HepG2 (cell line): ENCODE results near the gene ANP32D. TPM values are rescaled to one million over a fixed set of nuclear protein-coding genes. Genes with fewer than 3 reads are reported as not detected.

Source experiments
- ATAC-seq: fragments of 200-7000 bp; cut with Tn5 transposase; 3 replicates; pipeline ENCODE4 v1.9.1; 2020; ENCODE audit warnings: mild to moderate bottlenecking, moderate library complexity
- BruUV-seq: library from RNA; stranded (reverse); fragments of 400-500 nt; replicated peaks from 2 replicates; lab custom pipeline; 2021; lab: Mats Ljungman, UMichigan
- CTCF ChIA-PET: fragments of 300-600 bp; formaldehyde crosslinking; extraction: SDS; loops from one replicate; lab custom pipeline; 2021; ENCODE audit warnings: low total read pairs, inconsistent platforms, low intra/inter-chr PET ratio; lab: Yijun Ruan, JAX
- POLR2A ChIA-PET: fragments of 350-600 bp; sonication (Branson Sonifier 250); formaldehyde crosslinking; loops from one replicate; lab custom pipeline; 2020; ENCODE audit warnings: antibody characterized with exemption, inconsistent platforms; lab: Yijun Ruan, JAX
- DNase-seq: peaks from one replicate; pipeline ENCODE4 v3.0.0-alpha.2; 2015; ENCODE audit warnings: low spot score
- FAIRE-seq: peaks from 3 replicates; lab custom pipeline; 2011; peaks lifted over from hg19 to GRCh38; lab: Jason Lieb, UNC
- H2AFZ ChIP-seq: one replicate; pipeline ENCODE4 v1.6.1; 2011; ENCODE audit warnings: low read length, inconsistent platforms
- H3K27ac ChIP-seq: fragments of 300-600 bp; 3 replicates; pipeline ENCODE4 v1.8.0; 2011; ENCODE audit warnings: mixed run types, mild to moderate bottlenecking, mixed read lengths, low read length, inconsistent platforms; ENCODE audit not compliant: insufficient read depth; ENCODE audit errors: extremely low read length
- H3K27me3 ChIP-seq, 2 experiments: fragments of 200-600 bp in 1 of 2; 2 replicates in 1 of 2; 3 replicates in 1 of 2; pipeline versions ENCODE4 v1.6.0 to v1.8.0; 2011; ENCODE audit warnings: low read length in 2 of 2, mild to moderate bottlenecking in 2 of 2, moderate library complexity in 2 of 2, inconsistent platforms in 1 of 2; ENCODE audit not compliant: insufficient read depth in 2 of 2, control insufficient read depth in 1 of 2
- H3K36me3 ChIP-seq, 2 experiments: fragments of 200-600 bp in 1 of 2; replicated peaks in 1 of 2; 2 replicates in 1 of 2; 3 replicates in 1 of 2; pipeline versions ENCODE4 v1.5.1 to v1.8.0; 2011; ENCODE audit warnings: low read length in 2 of 2, inconsistent platforms in 1 of 2; ENCODE audit not compliant: insufficient read depth in 2 of 2, control insufficient read depth in 1 of 2
- H3K4me1 ChIP-seq: 2 replicates; pipeline ENCODE4 v1.5.1; 2012; ENCODE audit warnings: low read length, inconsistent platforms; ENCODE audit not compliant: insufficient read depth
- H3K4me2 ChIP-seq: 2 replicates; pipeline ENCODE4 v1.6.0; 2011; ENCODE audit warnings: low read depth, low read length, inconsistent platforms
- H3K4me3 ChIP-seq, 3 experiments: fragments of 200-600 bp in 1 of 3; sonication (generic), shearing (Covaris generic) in 1 of 3; replicated peaks in 1 of 3; 2 replicates each; pipeline ENCODE4 v1.5.1; 2011 to 2016; ENCODE audit warnings: low read length in 3 of 3, inconsistent platforms in 2 of 3, low read depth in 2 of 3, mild to moderate bottlenecking in 2 of 3, control low read depth in 1 of 3, mixed read lengths in 1 of 3; ENCODE audit not compliant: insufficient read depth in 1 of 3
- H3K79me2 ChIP-seq: one replicate; pipeline ENCODE4 v1.6.1; 2011; ENCODE audit warnings: low read length, inconsistent platforms; ENCODE audit not compliant: insufficient read depth
- H3K9ac ChIP-seq: 2 replicates; pipeline ENCODE4 v1.6.0; 2011; ENCODE audit warnings: mild to moderate bottlenecking, low read depth, low read length, inconsistent platforms; ENCODE audit not compliant: insufficient read depth
- H3K9me3 ChIP-seq: 2 replicates; pipeline ENCODE4 v1.5.1; 2012; ENCODE audit warnings: mild to moderate bottlenecking, low read length
- H4K20me1 ChIP-seq: 2 replicates; pipeline ENCODE4 v1.6.0; 2011; ENCODE audit warnings: inconsistent platforms, mild to moderate bottlenecking, low read length, moderate library complexity; ENCODE audit not compliant: insufficient read depth
- GATA4 ChIP-seq: sonication (generic); IDR thresholded peaks from 2 replicates; pipeline ENCODE4 v1.6.1; 2016; ENCODE audit warnings: antibody characterized with exemption, low read depth, borderline replicate concordance
- NFYB ChIP-seq: sonication (generic); formaldehyde crosslinking; IDR thresholded peaks from 2 replicates; pipeline ENCODE4 v1.4.0; 2020; ENCODE audit warnings: missing genetic modification reagents
- THAP9 ChIP-seq: sonication (generic); formaldehyde crosslinking; IDR thresholded peaks from 2 replicates; pipeline ENCODE4; 2020; ENCODE audit warnings: missing genetic modification reagents, mild to moderate bottlenecking, borderline replicate concordance
- ZNF264 ChIP-seq: sonication (generic); formaldehyde crosslinking; IDR thresholded peaks from 2 replicates; pipeline ENCODE4 v1.4.0; 2020; ENCODE audit warnings: missing genetic modification reagents
- ZNF557 ChIP-seq: sonication (generic); formaldehyde crosslinking; IDR thresholded peaks from 2 replicates; pipeline ENCODE4 v1.4.0; 2020; ENCODE audit warnings: missing genetic modification reagents
- WGBS: methylation state at CpG from one replicate; pipeline ENCODE4 v1.1.6; 2017; ENCODE audit warnings: low lambda C conversion rate; 5-methylcytosine and 5-hydroxymethylcytosine counted together
- in situ Hi-C: cut with HindIII; loops from 2 replicates; pipeline ENCODE4 v1.10.0; 2017; ENCODE audit warnings: low pct_unique_long_range_greater_than_20kb; ENCODE audit not compliant: extremely low pct_ligation_motif_present
- intact Hi-C: fragments of 100-400 bp; cut with micrococcal nuclease; formaldehyde crosslinking; loops from one replicate; pipeline ENCODE4 v1.10.0; 2022; ENCODE audit not compliant: unreplicated experiment
- polyA plus RNA-seq, 8 experiments: library from polyadenylated mRNA; depleted of rRNA in 3 of 8; stranded (reverse) in 7 of 8; unstranded in 1 of 8; fragments of >200 nt; fragmentation: Illumina TruSeq in 4 of 8; extraction: Trizol in 4 of 8; gene quantifications; 2 replicates each; pipeline versions ENCODE4 v1.2.1 to v1.2.3, GENCODE V29; 2011 to 2016; ENCODE audit warnings: low read depth in 4 of 8, missing spikeins in 1 of 8, mixed read lengths in 1 of 8; ENCODE audit not compliant: insufficient read depth in 1 of 8
- total RNA-seq, 5 experiments: library from RNA; depleted of rRNA; stranded (reverse); fragments of >200 nt; fragmentation: Illumina TruSeq; extraction: Trizol; gene quantifications; 2 replicates each; pipeline ENCODE4 v1.2.3, GENCODE V29; 2016; ENCODE audit warnings: low read depth in 1 of 5
- TF ChIP-seq, protein P1 (sequence below): sonication (generic); formaldehyde crosslinking; IDR thresholded peaks from 2 replicates; pipeline ENCODE4 v1.8.1; 2023; ENCODE audit warnings: mild to moderate bottlenecking, missing genetic modification reagents

Gene ANP32D
- total and polyA plus RNA-seq, 2 of the 13 experiments (the other 11 are each of a cell fraction or from before 2014, with no cell fraction given), result not detected

DNA sequence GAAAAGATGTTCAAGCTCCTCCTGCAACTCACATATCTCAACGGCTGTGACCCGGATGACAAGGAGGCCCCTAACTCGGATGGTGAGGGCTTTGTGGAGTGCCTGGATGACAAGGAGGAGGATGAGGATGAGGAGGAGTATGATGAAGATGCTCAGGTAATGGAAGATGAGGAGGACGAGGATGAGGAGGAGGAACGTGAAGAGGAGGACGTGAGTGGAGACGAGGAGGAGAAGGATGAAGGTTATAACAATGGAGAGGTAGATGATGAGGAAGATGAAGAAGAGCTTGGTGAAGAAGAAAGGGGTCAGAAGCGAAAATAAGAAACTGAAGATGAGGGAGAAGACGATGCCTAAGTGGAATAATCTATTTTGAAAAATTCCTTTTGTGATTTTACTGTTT is 702 bp downstream of the ANP32D start:
- TF ChIP-seq ZNF557 (no peak), ZNF264 (no peak), GATA4 (no peak), THAP9 (no peak), NFYB (CRISPR knock-in tag) (no peak)
- TF ChIP-seq, protein P1, sequence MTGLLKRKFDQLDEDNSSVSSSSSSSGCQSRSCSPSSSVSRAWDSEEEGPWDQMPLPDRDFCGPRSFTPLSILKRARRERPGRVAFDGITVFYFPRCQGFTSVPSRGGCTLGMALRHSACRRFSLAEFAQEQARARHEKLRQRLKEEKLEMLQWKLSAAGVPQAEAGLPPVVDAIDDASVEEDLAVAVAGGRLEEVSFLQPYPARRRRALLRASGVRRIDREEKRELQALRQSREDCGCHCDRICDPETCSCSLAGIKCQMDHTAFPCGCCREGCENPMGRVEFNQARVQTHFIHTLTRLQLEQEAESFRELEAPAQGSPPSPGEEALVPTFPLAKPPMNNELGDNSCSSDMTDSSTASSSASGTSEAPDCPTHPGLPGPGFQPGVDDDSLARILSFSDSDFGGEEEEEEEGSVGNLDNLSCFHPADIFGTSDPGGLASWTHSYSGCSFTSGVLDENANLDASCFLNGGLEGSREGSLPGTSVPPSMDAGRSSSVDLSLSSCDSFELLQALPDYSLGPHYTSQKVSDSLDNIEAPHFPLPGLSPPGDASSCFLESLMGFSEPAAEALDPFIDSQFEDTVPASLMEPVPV (CRISPR knock-in tag), result no peak
- in situ Hi-C loops, result no loop called here
- no TSS peak for BruUV-seq
- no peaks in the 10 kb centered on the region for H3K36me3 ChIP-seq
- ATAC-seq (no peak), FAIRE-seq (no peak), DNase-seq (no peak)
- no peak overlapping the region for H2AFZ ChIP-seq
- intact Hi-C loops, result no loop called here
- H4K20me1 ChIP-seq, result no peaks in the 10 kb centered on the region
- H3K4me2 ChIP-seq, result no peak overlapping the region
- H3K9me3 ChIP-seq, result peaks cover 9% of the 10 kb centered on the region; the same call in 1 of the 2 replicates
- POLR2A ChIA-PET, result no interaction called here
- no peaks in the 10 kb centered on the region for H3K79me2 ChIP-seq
- under 1% methylated on average over 9 of the region's 9 CpGs for WGBS
- CTCF ChIA-PET, result no interaction called here
- no peak overlapping the region for H3K27ac ChIP-seq
- H3K9ac ChIP-seq, result no peak overlapping the region
- H3K27me3 ChIP-seq, result 0 out of 5 replicates have a peak, but pooled peaks cover 0 to 4% of the 10 kb centered on the region in 2 experiments
- H3K4me3 ChIP-seq, result no peak overlapping the region
- H3K4me1 ChIP-seq, result no peaks in the 10 kb centered on the region
